ENCODE data around the gene LRFN2. TPM values are rescaled to one million over a fixed set of nuclear protein-coding genes. Genes with fewer than 3 reads are reported as not detected.

The LRFN2 gene
- total RNA-seq, 1 donor from 2014 or later: not detected

- no peaks in the 10 kb centered on the region for H3K36me3 ChIP-seq
- no peaks in the 10 kb centered on the region for H3K9me3 ChIP-seq (replicated peaks)
- TF ChIP-seq CTCF (IDR thresholded peaks at IDR 0.05; ENCODE audit: borderline replicate concordance): no peak
- intact Hi-C loops (cut with micrococcal nuclease): no loop called here
- H3K27me3 ChIP-seq (ENCODE audit: low read depth): peaks cover 77% of the 10 kb centered on the region
- H3K4me1 ChIP-seq: peaks cover 13% of the 10 kb centered on the region
- H3K4me3 ChIP-seq: no peak overlapping the region
- no peak for DNase-seq
- H3K27ac ChIP-seq (replicated peaks): no peak overlapping the region
Measured at GRCh38 chr6:40521496-40521895, 65.7 kb downstream of the LRFN2 start.

DNA sequence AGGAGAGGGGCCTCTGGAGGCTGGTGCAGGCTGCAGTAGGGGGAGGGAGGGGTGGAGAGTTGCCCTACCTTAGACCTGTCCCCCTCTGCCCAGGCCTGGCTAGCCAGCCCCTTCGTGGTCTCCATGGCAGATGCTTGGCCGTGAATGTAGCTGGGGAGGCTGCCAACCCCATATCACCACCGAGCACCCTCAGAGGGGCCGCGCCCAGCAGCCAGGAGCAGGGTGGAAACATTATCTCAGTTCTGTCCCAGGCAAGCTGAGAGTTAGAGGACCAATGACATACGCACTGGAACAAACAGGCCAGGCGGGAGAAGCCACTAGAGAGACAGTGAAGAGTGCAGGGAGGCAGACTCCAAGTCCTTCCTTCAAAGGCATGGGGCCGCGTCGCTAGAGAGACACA, 66.5 kb downstream of the LRFN2 start:
- Histone ChIP-seq H3K27me3 (ENCODE audit: low read depth) (peaks cover 83% of the 10 kb centered on the region), H3K27ac (replicated peaks) (no peak overlapping the region), H3K36me3 (no peaks in the 10 kb centered on the region), H3K4me1 (peaks cover 13% of the 10 kb centered on the region), H3K4me3 (no peak overlapping the region), H3K9me3 (replicated peaks) (no peaks in the 10 kb centered on the region)
- peak; percentile 28 for DNase-seq
- intact Hi-C loops (cut with micrococcal nuclease): no loop called here
- no peak for TF ChIP-seq CTCF (IDR thresholded peaks at IDR 0.05; ENCODE audit: borderline replicate concordance)

DNA sequence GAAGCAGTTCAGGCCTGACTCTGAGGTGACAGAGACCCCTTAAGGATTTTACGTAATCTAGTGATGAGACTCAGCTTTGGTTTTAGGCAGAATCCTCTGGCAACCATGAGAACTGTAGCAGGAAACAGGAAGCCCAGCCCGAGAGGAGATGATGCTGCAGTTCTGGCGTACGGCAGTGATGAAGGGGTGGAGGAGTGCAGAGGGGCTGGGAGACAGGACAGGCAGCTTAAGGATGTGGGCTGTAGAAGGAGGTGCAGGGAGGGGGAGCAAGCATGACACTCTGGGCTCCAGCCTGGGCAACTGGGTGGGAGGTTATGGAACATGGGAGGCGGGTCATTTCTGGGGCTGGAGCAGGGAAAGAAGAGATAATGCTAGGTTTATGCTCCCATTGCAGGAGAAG, 67.1 kb downstream of the LRFN2 start:
- intact Hi-C loops (cut with micrococcal nuclease): no loop called here
- no peaks in the 10 kb centered on the region for H3K9me3 ChIP-seq (replicated peaks)
- no peak for TF ChIP-seq CTCF (IDR thresholded peaks at IDR 0.05; ENCODE audit: borderline replicate concordance)
- H3K27me3 ChIP-seq (ENCODE audit: low read depth): peaks cover 80% of the 10 kb centered on the region
- H3K4me1 ChIP-seq: peaks cover 14% of the 10 kb centered on the region
- no peaks in the 10 kb centered on the region for H3K36me3 ChIP-seq
- DNase-seq: no peak
- no peak overlapping the region for H3K4me3 ChIP-seq
- H3K27ac ChIP-seq (replicated peaks): no peak overlapping the region

- Histone ChIP-seq H3K4me3 (no peak overlapping the region), H3K27ac (replicated peaks) (no peak overlapping the region), H3K9me3 (replicated peaks) (no peaks in the 10 kb centered on the region), H3K36me3 (no peaks in the 10 kb centered on the region), H3K4me1 (peaks cover 18% of the 10 kb centered on the region), H3K27me3 (ENCODE audit: low read depth) (peaks cover 56% of the 10 kb centered on the region)
- intact Hi-C loops (cut with micrococcal nuclease): no loop called here
- no peak for DNase-seq
- no peak for TF ChIP-seq CTCF (IDR thresholded peaks at IDR 0.05; ENCODE audit: borderline replicate concordance)
Measured at GRCh38 chr6:40517654-40518053, 69.5 kb downstream of the LRFN2 start.

DNA sequence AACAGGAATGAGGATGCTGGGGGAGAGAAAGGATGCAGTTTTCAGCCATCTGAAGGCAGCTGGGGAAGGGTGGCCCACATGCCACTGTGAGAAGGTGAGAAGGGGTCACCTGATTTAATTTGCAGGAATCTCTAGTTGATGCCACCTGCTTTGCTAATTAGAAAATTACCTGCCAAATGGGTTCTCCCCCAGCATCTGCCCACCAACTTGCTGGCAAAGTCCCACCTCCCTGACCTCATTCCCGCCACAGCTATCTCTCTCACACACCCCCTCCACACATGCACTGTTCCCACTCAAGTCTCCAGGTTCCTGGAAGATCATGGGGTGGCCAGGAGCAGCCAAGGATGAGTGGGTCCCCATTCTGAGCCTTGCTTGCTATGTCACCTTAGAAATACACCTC, 70.7 kb downstream of the LRFN2 start:
- H3K27me3 ChIP-seq (ENCODE audit: low read depth): peaks cover 45% of the 10 kb centered on the region
- no peak for DNase-seq
- intact Hi-C loops (cut with micrococcal nuclease): no loop called here
- peaks cover 16% of the 10 kb centered on the region for H3K4me1 ChIP-seq
- H3K9me3 ChIP-seq (replicated peaks): no peaks in the 10 kb centered on the region
- H3K27ac ChIP-seq (replicated peaks): no peak overlapping the region
- H3K36me3 ChIP-seq: no peaks in the 10 kb centered on the region
- H3K4me3 ChIP-seq: no peak overlapping the region
- TF ChIP-seq CTCF (IDR thresholded peaks at IDR 0.05; ENCODE audit: borderline replicate concordance): no peak

- Histone ChIP-seq H3K27me3 (ENCODE audit: low read depth) (peaks cover 34% of the 10 kb centered on the region), H3K27ac (replicated peaks) (no peak overlapping the region), H3K4me3 (no peak overlapping the region), H3K4me1 (peaks cover 6% of the 10 kb centered on the region), H3K36me3 (no peaks in the 10 kb centered on the region), H3K9me3 (replicated peaks) (no peaks in the 10 kb centered on the region)
- no peak for DNase-seq
- intact Hi-C loops (cut with micrococcal nuclease): no loop called here
- no peak for TF ChIP-seq CTCF (IDR thresholded peaks at IDR 0.05; ENCODE audit: borderline replicate concordance)
Measured at GRCh38 chr6:40512340-40512739, 74.8 kb downstream of the LRFN2 start.

All from left ventricle myocardium inferior (tissue), 1 donor.